ENCODE results near the gene SH3BP2.

The SH3BP2 gene

DNA sequence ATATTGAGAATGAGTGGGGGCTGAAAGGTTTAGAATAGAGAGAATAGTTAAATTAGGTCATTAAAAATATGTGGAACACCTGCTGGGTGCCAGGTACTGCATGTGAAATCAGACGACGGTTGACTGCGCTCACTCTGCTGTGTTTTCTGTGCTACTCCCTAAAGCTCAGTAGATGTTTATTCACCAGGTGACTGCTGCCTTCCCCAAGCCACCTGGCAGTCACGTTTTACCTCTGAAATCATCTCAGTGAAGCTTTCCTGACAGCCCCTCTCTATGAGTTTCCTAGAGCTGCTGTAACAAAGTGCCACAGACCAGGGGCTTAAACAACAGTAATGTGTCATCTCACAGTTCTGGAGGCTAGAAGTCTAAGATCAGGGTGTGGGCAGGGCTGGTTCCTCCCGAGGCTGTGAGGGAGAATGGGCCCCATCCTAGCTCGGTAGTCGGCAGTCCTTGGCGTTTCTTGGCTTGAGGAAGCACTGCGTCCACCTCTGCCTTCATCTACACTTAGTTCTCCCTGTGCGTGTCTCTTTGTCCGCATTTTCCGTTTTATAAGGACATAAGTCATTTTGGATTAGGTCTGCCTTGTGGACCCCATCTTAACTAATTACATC lies 76.1 kb downstream of the SH3BP2 start:
- in situ Hi-C loops (cut with HindIII; ENCODE audit: low sequenced_read_pairs) = loop anchor here (5.0 kb wide), 1 partner anchor 33 kb away; no protein-coding TSS in a partner anchor

DNA sequence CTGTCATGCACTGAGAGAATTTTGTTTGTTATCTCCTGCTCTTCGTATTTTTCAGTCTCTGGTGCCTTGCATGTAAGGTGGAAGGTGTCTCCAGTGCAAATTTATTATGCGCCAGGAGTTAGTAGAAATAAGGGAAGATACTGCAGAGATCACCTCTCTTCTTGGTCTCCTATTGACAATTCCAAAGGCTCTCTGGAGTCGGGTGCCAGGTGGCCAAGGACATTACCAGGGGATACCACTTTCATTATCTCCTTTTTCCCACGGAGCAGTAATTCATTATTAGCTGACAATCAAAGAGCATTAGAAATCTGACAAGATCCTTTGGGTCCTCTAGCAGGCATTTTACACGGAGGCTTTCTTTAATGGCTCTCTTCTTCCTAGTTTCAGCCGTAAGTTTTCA lies 76.8 kb downstream of the SH3BP2 start:
- in situ Hi-C loops (cut with HindIII; ENCODE audit: low sequenced_read_pairs) = loop anchor here (5.0 kb wide), 1 partner anchor 33 kb away; no protein-coding TSS in a partner anchor

DNA sequence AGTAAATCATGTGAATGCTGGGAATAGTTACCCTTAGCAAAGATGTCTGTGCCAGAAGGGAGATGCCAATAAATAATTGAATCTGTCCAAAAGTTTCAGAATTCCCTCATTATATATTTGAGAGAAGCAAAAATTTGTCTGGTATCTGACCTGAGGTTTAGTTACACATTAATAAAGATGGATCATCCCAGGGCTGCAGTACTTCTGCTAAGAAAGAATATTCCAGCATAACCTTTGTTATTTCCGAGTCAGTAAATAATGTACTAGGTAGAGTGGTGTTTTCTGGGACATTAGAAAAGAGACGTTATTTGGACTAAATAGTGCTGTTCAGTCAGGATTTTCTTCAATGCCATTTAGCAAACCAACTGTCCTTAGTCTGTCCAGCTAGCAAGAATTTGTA lies 77.2 kb downstream of the SH3BP2 start:
- in situ Hi-C loops (cut with HindIII; ENCODE audit: low sequenced_read_pairs) = no loop called here

DNA sequence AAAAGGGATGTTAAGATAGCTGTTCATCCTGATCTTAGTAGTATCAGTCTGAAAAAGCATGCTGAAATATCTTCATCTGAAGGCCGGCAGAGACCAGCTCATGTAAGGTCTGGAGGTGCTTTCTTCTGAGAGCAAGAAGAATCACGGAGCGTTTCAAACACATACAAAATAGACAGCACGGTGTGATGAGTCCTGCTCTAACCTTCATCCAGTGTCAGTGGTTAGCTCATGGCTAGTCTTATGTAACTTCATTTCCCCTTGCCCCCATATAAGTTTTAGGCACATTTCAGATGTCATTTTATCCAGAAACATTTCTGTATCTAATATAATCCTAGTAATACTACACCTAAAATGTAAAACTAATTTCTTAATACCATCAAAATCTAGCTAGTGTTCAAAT lies 78.6 kb downstream of the SH3BP2 start:
- in situ Hi-C loops (cut with HindIII; ENCODE audit: low sequenced_read_pairs) = no loop called here

DNA sequence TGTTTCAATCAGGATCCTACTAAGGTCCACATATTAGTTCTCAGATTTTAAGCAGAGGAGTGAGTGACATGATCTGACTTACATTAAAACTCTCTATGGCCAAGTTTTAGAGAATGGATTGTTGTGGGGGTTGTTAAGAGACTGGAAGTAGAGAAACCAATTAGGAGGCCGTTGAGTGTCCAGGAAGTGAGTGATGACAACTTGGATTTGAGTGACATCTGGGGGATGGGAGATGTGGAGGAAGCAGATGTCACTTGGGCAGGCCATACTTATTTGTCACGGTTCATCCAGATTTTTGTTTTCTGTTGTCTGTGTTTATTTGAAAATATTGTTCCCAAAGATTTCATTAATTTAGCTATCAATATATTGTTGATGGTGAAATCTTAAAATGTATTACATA lies 79.0 kb downstream of the SH3BP2 start:
- in situ Hi-C loops (cut with HindIII; ENCODE audit: low sequenced_read_pairs) = no loop called here

DNA sequence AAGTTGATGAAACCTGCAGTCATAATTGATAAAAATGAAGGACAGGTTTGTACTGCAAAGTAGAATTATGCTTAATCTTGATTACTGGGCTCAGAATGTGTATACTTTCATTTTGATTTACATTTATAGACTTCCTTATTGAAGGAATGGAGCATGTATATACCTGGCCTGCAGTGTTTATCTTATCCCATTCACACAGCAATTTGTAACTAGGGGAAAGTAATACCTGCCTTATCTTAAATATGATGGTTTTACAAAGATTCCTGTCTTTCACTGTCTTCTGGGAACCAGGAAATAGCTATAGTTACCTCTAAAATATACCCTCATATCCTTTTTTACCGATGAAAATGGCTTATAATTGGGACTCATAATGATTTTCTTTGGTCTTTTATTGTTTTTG lies 80.4 kb downstream of the SH3BP2 start:
- in situ Hi-C loops (cut with HindIII; ENCODE audit: low sequenced_read_pairs) = no loop called here

DNA sequence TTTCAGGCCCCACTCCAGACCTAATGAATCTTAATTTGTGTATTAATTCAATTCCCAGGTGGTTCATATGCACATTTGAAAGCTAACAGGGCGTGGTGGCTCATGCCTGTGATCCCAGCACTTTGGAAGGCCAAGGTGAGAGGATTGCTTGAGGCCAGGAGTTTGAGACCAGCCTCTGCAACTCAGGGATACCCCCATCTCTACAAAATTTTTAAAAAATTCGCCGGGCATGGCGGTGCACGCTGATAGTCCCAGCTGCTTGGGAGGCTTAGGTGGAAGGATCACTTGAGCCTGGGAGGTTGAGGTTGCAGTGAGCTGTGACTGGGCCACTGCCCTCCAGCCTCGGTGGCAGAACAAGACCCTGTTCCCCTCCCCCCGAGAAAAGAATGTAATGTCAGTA lies 82.0 kb downstream of the SH3BP2 start:
- in situ Hi-C loops (cut with HindIII; ENCODE audit: low sequenced_read_pairs) = no loop called here

DNA sequence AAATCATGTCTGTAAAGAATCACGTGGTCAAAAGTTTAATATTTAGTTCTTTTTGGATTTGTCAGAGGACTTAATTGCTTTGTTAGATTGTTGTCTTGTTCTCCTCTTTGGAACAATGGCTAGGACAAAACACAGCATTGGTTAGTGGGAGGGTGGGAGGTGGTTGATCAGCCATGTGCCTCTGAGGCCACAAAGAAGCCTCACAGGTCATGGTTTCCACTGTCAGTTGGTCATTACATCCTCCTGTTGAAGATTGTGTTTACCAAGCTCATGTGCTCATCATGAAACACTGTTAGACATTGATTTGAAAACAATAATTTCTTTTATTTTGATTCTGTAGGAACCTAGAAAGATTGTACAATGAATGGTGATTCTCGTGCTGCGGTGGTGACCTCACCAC lies 82.7 kb downstream of the SH3BP2 start:
- in situ Hi-C loops (cut with HindIII; ENCODE audit: low sequenced_read_pairs) = no loop called here

DNA sequence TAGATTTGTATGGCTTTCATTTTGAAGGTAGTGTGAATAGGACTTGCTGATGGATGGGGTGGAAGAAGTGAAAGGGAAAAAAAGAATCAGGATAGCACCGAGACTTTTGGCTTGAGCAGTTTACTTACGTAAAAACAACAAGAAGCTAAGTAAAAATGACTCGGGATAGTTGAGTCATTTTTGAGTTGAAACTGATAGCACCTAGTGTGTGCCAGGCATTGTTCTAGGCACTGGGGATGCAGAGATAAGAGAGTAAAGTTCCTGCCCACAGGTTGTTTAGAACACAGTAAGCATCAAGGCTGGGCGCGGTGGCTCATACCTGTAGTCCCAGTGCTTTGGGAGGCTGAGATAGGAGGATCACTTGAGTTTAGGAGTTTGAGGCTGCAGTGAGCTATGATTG lies 85.5 kb downstream of the SH3BP2 start:
- in situ Hi-C loops (cut with HindIII; ENCODE audit: low sequenced_read_pairs) = no loop called here

DNA sequence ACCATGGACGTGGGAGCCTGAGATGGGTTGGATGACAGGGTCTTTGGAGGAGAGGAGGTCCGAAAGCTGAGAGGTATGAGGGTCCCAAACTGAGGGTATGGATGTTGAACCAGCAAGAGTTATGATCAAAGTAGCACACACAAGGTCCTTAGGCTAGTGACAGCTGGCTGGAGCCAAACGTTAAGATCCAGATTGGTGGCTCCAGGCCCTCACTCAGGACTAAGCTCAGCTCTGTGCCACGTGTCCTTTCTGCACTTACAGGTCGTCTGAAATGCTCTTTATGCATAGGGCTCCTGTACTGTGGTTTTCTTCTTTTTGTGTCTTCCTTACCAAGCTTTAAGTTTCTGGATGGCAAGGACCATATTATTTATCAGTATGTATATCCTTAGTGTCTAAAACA lies 86.1 kb downstream of the SH3BP2 start:
- in situ Hi-C loops (cut with HindIII; ENCODE audit: low sequenced_read_pairs) = no loop called here

DNA sequence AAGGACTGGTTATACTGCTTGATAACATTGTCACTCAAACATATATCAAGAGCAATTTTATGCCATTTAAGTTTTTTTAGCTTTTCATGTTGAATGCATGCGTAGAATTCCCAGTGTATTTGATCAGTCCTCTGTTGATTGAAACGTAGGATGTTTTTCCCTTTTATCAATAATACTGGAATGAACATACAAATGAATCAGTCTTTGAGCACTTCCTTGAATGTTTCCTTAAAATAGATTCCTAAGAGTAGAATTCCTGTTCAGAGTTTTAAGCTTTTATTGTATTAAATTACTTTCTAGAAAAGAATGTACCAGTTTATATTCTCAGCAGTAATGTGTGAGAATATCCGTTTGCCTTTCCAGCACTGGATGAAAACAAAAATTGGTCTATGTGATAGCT lies 88.5 kb downstream of the SH3BP2 start:
- in situ Hi-C loops (cut with HindIII; ENCODE audit: low sequenced_read_pairs) = no loop called here

DNA sequence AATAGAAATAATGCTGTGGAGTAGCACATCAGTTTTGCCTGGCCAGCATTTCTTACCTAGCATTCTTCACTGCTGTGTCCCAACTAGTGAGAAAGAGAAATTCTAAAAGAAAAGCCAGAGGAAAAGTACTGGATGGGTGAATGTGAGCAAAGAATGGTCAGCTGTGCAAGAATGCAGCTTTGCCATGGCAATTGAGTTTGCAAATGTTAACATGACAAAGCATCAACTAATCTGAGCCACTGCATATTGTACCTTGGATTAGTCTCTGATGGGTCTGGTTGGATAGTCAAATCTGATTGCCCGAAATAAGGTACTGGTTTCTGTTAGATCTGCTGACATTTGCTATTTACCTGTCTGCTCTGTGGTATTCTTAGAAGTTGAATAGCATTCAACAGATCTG lies 89.5 kb downstream of the SH3BP2 start:
- in situ Hi-C loops (cut with HindIII; ENCODE audit: low sequenced_read_pairs) = no loop called here

DNA sequence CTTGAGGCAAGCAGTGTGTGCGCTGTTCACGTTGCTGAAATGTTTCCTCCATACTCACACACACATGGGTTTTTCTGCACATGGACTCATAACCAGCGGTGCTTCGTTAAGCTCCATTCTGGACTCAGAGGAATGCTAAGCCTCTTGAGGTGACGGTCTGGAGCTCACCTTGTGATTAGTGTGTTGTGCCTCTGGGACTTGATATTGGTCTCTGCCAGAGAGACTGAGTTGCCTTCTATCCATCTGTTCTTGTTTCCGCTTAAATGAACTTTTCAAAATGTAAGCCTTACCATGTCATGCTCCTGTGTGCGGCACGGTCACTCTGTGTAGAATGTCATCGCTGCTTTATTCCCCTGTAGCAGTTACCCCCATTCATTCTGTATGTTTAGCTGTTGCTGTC lies 93.3 kb downstream of the SH3BP2 start:
- in situ Hi-C loops (cut with HindIII; ENCODE audit: low sequenced_read_pairs) = no loop called here

DNA sequence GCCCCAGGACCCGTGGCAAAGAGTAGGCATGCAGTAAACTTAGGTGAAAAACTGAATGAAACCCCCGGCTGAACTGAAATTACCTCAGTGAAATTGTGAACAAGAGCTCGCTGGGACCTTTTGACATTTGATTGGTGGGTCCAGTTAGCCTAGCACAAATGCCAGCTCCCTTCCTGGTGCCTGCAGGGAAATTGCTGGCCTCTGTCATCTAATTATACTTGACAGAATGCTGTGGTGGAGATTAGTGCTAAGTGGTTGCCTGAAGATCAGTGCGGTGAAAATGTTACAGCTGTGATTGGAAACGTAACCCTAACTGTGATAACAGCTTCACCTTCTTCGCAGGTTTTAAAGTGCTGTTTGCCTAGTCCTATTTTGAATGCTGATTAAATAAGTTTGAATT lies 93.7 kb downstream of the SH3BP2 start:
- in situ Hi-C loops (cut with HindIII; ENCODE audit: low sequenced_read_pairs) = no loop called here

DNA sequence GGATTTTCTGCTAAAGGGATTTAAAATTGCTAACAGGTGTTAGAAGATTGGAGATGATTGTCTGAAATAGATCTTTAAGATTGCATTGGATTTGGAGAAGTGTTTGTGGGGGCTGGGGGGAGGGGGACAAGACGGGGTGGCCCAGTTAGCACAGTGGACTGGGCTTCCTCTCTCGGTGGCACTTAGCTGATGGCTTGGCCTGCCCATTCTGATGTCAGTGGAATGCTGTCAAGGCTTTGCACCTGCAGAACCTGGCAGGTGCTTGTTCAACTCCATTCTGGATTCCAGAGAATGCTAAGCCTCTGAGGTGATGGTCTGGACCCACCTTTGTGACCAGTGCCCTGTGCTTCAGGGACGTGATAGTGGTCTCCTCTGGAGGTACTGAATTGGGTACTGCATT lies 94.5 kb downstream of the SH3BP2 start:
- in situ Hi-C loops (cut with HindIII; ENCODE audit: low sequenced_read_pairs) = no loop called here

DNA sequence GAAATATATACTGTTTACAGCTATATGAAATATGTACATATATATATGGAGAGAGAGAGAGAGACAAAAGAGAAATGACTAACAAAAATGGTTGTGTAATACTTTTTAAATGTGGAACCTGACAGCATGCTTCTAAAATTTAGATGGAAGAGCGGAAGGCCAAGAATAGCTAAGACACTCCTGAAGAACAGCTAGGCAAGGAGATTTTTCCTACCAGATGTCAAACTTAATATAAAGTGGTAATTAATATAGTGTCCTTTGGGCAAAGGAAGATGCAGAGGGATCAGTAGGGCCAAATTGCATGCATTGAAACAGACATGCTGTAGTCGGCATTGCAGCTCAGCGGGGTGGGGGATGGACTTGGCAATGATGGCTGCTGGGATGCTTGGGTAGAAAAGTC lies 96.0 kb downstream of the SH3BP2 start:
- in situ Hi-C loops (cut with HindIII; ENCODE audit: low sequenced_read_pairs) = no loop called here
